ENCODE data around the gene GGACT.
"Not testable (repeated sequence)": the region's sequence is repeated elsewhere in the genome, so short reads cannot be mapped to it uniquely, and the experiment has no call there.

DNA sequence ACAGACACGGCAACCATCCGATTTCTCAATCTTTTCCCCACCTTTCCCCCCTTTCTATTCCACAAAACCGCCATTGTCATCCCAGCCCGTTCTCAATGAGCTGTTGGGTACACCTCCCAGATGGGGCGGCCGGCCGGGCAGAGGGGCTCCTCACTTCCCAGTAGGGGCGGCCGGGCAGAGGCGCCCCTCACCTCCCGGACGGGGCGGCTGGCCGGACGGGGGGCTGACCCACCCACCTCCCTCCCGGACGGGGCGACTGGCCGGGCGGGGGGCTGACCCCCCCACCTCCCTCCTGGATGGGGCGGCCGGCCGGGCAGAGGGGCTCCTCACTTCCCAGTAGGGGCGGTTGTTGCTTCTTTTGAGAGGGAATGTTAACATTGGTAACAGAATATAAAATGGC, 30.3 kb upstream of the GGACT start:
- TF ChIP-seq, protein P1, sequence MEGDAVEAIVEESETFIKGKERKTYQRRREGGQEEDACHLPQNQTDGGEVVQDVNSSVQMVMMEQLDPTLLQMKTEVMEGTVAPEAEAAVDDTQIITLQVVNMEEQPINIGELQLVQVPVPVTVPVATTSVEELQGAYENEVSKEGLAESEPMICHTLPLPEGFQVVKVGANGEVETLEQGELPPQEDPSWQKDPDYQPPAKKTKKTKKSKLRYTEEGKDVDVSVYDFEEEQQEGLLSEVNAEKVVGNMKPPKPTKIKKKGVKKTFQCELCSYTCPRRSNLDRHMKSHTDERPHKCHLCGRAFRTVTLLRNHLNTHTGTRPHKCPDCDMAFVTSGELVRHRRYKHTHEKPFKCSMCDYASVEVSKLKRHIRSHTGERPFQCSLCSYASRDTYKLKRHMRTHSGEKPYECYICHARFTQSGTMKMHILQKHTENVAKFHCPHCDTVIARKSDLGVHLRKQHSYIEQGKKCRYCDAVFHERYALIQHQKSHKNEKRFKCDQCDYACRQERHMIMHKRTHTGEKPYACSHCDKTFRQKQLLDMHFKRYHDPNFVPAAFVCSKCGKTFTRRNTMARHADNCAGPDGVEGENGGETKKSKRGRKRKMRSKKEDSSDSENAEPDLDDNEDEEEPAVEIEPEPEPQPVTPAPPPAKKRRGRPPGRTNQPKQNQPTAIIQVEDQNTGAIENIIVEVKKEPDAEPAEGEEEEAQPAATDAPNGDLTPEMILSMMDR (IDR thresholded peaks at IDR 0.05): not testable (repeated sequence)
- TF ChIP-seq POLR2A (IDR thresholded peaks at IDR 0.05): not testable (repeated sequence)

All from thyroid gland (tissue), 4 donors.